Liver (tissue), 9 donors: ENCODE results near the gene AURKB. TPM values are rescaled to one million over a fixed set of nuclear protein-coding genes. Genes with fewer than 3 reads are reported as not detected.

Experiments
- DNase-seq: peaks from one replicate; pipeline ENCODE4 v3.0.0-alpha.2; 2017; ENCODE audit warnings: low spot score
- H3K27ac ChIP-seq, 2 donors: one replicate each; pipeline ENCODE4 v1.7.0; 2013; ENCODE audit warnings: inconsistent platforms in 2 of 2, low read length in 2 of 2, control low read depth in 1 of 2, low read depth in 1 of 2, mild to moderate bottlenecking in 1 of 2
- H3K27me3 ChIP-seq, 4 donors: one replicate each; pipeline versions ENCODE4 v1.6.1 to v1.7.0; 2013; ENCODE audit warnings: low read length in 3 of 4, inconsistent platforms in 1 of 4, mild to moderate bottlenecking in 1 of 4, moderate library complexity in 1 of 4; ENCODE audit not compliant: control insufficient read depth in 4 of 4, insufficient read depth in 4 of 4
- H3K36me3 ChIP-seq, 4 donors: one replicate each; pipeline versions ENCODE4 v1.6.1 to v1.7.0; 2013; ENCODE audit warnings: low read length in 3 of 4, mild to moderate bottlenecking in 3 of 4, low read depth in 1 of 4, moderate library complexity in 1 of 4; ENCODE audit not compliant: control insufficient read depth in 4 of 4, insufficient read depth in 3 of 4
- H3K4me1 ChIP-seq, 4 donors: one replicate each; pipeline versions ENCODE4 v1.6.1 to v1.7.0; 2013; ENCODE audit warnings: low read length in 3 of 4, mild to moderate bottlenecking in 3 of 4, moderate library complexity in 1 of 4; ENCODE audit not compliant: control insufficient read depth in 4 of 4, insufficient read depth in 4 of 4
- H3K4me3 ChIP-seq, 3 donors: one replicate each; pipeline versions ENCODE4 v1.6.1 to v1.7.0; 2013; ENCODE audit warnings: low read length in 3 of 3, control low read depth in 1 of 3, low read depth in 1 of 3, mild to moderate bottlenecking in 1 of 3
- H3K9ac ChIP-seq, 2 donors: one replicate each; pipeline ENCODE4 v1.7.0; 2013; ENCODE audit warnings: low read length in 2 of 2, mild to moderate bottlenecking in 2 of 2, moderate library complexity in 2 of 2, control low read depth in 1 of 2, low read depth in 1 of 2
- H3K9me3 ChIP-seq, 4 donors: one replicate each; pipeline versions ENCODE4 v1.6.1 to v1.7.0; 2013; ENCODE audit warnings: low read length in 3 of 4; ENCODE audit not compliant: control insufficient read depth in 4 of 4
- EGR1 ChIP-seq, 2 donors: IDR thresholded peaks; 2 replicates each; pipeline ENCODE4 v1.6.1; 2016 to 2018; ENCODE audit warnings: antibody characterized with exemption in 2 of 2, low read depth in 2 of 2
- FOXA1 ChIP-seq: IDR thresholded peaks from 2 replicates; pipeline ENCODE4 v1.6.1; 2016; ENCODE audit warnings: antibody characterized with exemption
- FOXA2 ChIP-seq: IDR thresholded peaks from 2 replicates; pipeline ENCODE4 v1.6.1; 2016; ENCODE audit warnings: antibody characterized with exemption
- GABPA ChIP-seq, 2 donors: IDR thresholded peaks in 1 of 2; conservative IDR thresholded peaks in 1 of 2; 2 replicates each; pipeline ENCODE4 v1.6.1; 2016; ENCODE audit warnings: antibody characterized with exemption in 2 of 2, mild to moderate bottlenecking in 1 of 2, moderate library complexity in 1 of 2
- HNF4A ChIP-seq, 2 donors: conservative IDR thresholded peaks; 2 replicates each; pipeline ENCODE4 v1.6.1; 2016; ENCODE audit warnings: antibody characterized with exemption in 2 of 2, mild to moderate bottlenecking in 2 of 2
- HNF4G ChIP-seq: IDR thresholded peaks from 2 replicates; pipeline ENCODE4 v1.6.1; 2016; ENCODE audit warnings: antibody characterized with exemption
- JUND ChIP-seq, 2 donors: IDR thresholded peaks; 2 replicates each; pipeline ENCODE4 v1.6.1; 2016; ENCODE audit warnings: antibody characterized with exemption in 2 of 2
- MAX ChIP-seq: IDR thresholded peaks from 2 replicates; pipeline ENCODE4 v1.6.1; 2016; ENCODE audit warnings: antibody characterized with exemption
- NR2F2 ChIP-seq: IDR thresholded peaks from 2 replicates; pipeline ENCODE4 v1.6.1; 2016; ENCODE audit warnings: antibody characterized with exemption
- RAD21 ChIP-seq, 2 donors: IDR thresholded peaks; 2 replicates each; pipeline ENCODE4 v1.6.1; 2016; ENCODE audit warnings: antibody characterized with exemption in 2 of 2, mild to moderate bottlenecking in 2 of 2
- REST ChIP-seq: IDR thresholded peaks from 2 replicates; pipeline ENCODE4 v1.6.1; 2016; ENCODE audit warnings: antibody characterized with exemption, mild to moderate bottlenecking
- RXRA ChIP-seq, 2 donors: IDR thresholded peaks; 2 replicates each; pipeline ENCODE4 v1.6.1; 2017 to 2018; ENCODE audit warnings: antibody characterized with exemption in 2 of 2, mild to moderate bottlenecking in 1 of 2
- SP1 ChIP-seq: IDR thresholded peaks from 2 replicates; pipeline ENCODE4 v1.6.1; 2018; ENCODE audit warnings: antibody characterized with exemption, mild to moderate bottlenecking
- TAF1 ChIP-seq: conservative IDR thresholded peaks from 2 replicates; pipeline ENCODE4 v1.6.1; 2016; ENCODE audit warnings: antibody characterized with exemption, mild to moderate bottlenecking
- YY1 ChIP-seq: IDR thresholded peaks from 2 replicates; pipeline ENCODE4 v1.6.1; 2016; ENCODE audit warnings: antibody characterized with exemption, mild to moderate bottlenecking
- WGBS: extraction: QIAGEN DNeasy Blood & Tissue Kit; methylation state at CpG from one replicate; pipeline ENCODE4 v1.1.7; 2013; 5-methylcytosine and 5-hydroxymethylcytosine counted together
- polyA plus RNA-seq, 2 donors: library from polyadenylated mRNA; stranded (reverse) in 1 of 2; unstranded in 1 of 2; fragments of 200-250 nt in 1 of 2; fragments of >200 nt in 1 of 2; fragmentation: Nextera tagmentation in 1 of 2; extraction: Ambion mirVana in 1 of 2; gene quantifications; one replicate each; pipeline versions ENCODE4 v1.2.1 to v1.2.3, GENCODE V29; 2013 to 2015
- total RNA-seq, 2 donors: library from RNA; depleted of rRNA; stranded (reverse); fragments of >200 nt; gene quantifications; one replicate each; pipeline ENCODE4 v1.2.3, GENCODE V29; 2014
- TF ChIP-seq, protein P1 (sequence below): IDR thresholded peaks from 2 replicates; pipeline ENCODE4 v1.6.1; 2016; ENCODE audit warnings: antibody characterized with exemption
- TF ChIP-seq, protein P2 (sequence below): IDR thresholded peaks from 2 replicates; pipeline ENCODE4 v1.6.1; 2016; ENCODE audit warnings: antibody characterized with exemption
- TF ChIP-seq, protein P3 (sequence below): fragments of 150-350 bp; IDR thresholded peaks from 2 replicates; pipeline ENCODE4 v1.5.1; 2017; ENCODE audit warnings: improper control_type of control experiment, low read depth, low read length; ENCODE audit not compliant: missing input control
- donor health status: healthy.
- donor health status: healthy.
- donor health status: healthy.
- donor health status: healthy.
- donor health status: healthy.

Gene AURKB
- total and polyA plus RNA-seq, 4 donors, result 0.42 to 25.9 (median 3.0) TPM

DNA sequence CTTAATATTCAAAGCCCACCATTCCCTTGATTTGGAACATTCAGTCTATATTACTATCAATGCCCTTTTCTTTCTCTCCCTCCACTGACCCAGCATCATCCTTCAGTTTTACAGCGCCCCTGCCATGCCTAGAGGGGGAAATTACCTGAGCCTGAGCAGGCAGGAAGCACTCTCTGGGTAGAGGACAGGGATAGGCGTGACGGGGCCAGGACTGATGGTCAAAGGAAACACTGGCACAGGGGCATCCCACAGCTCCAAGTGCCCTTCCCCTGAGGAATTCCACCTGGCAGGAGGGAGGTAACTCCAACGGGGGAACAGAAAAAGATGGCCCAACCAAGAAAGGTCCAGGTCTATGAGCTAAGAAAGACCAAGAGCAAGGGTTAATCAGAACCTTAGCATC is 27.5 kb upstream of the AURKB start:
- peaks cover 0 to 14% (median 11%) of the 10 kb centered on the region in 4 donors for H3K4me1 ChIP-seq
- peaks cover 5 to 45% (median 25%) of the 10 kb centered on the region in 4 donors for H3K36me3 ChIP-seq
- H3K27ac ChIP-seq, result peak overlapping the region; percentile 45 to 63
- no peak overlapping the region for H3K4me3 ChIP-seq
- no peaks in the 10 kb centered on the region for H3K9me3 ChIP-seq
- DNase-seq, result no peak
- TF ChIP-seq HNF4G (no peak), REST (no peak), MAX (no peak), YY1 (no peak), HNF4A (conservative IDR thresholded peaks at IDR 0.05) (no peak), SP1 (no peak), GABPA (IDR thresholded peaks at IDR 0.05 in 1 of 2, conservative IDR thresholded peaks at IDR 0.05 in 1 of 2) (no peak), JUND (IDR thresholded peaks at IDR 0.05) (no peak), FOXA2 (no peak), EGR1 (IDR thresholded peaks at IDR 0.05; ENCODE audit: low read depth in 2 of 2) (no peak), TAF1 (no peak), RAD21 (IDR thresholded peaks at IDR 0.05) (no peak), FOXA1 (no peak), RXRA (IDR thresholded peaks at IDR 0.05) (no peak)
- TF ChIP-seq, protein P1, sequence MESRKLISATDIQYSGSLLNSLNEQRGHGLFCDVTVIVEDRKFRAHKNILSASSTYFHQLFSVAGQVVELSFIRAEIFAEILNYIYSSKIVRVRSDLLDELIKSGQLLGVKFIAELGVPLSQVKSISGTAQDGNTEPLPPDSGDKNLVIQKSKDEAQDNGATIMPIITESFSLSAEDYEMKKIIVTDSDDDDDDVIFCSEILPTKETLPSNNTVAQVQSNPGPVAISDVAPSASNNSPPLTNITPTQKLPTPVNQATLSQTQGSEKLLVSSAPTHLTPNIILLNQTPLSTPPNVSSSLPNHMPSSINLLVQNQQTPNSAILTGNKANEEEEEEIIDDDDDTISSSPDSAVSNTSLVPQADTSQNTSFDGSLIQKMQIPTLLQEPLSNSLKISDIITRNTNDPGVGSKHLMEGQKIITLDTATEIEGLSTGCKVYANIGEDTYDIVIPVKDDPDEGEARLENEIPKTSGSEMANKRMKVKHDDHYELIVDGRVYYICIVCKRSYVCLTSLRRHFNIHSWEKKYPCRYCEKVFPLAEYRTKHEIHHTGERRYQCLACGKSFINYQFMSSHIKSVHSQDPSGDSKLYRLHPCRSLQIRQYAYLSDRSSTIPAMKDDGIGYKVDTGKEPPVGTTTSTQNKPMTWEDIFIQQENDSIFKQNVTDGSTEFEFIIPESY, result no peak
- TF ChIP-seq, protein P2, sequence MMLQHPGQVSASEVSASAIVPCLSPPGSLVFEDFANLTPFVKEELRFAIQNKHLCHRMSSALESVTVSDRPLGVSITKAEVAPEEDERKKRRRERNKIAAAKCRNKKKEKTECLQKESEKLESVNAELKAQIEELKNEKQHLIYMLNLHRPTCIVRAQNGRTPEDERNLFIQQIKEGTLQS, result no peak
- no peak overlapping the region for H3K9ac ChIP-seq
- H3K27me3 ChIP-seq, result no peaks in the 10 kb centered on the region
- 92% methylated on average over 4 of the region's 4 CpGs for WGBS

DNA sequence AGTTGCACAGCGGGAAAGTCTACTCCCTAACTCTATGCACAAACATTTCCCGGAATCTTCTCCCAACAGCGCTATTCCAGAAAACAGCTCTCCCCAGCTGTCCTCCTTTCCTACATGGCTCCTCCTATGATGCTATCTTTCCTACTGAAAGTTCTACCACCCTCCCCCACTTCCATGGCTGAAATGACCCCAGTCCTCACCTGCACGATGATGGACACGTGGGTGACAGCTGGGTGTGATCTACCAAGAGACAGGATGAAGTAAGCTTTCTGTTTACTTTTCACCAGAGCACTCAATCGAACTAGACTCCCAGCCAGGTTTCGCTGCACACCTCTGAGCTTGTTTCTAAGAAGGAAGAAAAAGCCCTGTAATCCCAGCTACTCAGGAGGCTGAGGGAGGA is 26.8 kb upstream of the AURKB start:
- peaks cover 5 to 52% (median 30%) of the 10 kb centered on the region in 4 donors for H3K36me3 ChIP-seq
- no peaks in the 10 kb centered on the region for H3K9me3 ChIP-seq
- peak; percentile 47 for DNase-seq
- peak; percentile 82 for TF ChIP-seq SP1
- TF ChIP-seq, protein P3, sequence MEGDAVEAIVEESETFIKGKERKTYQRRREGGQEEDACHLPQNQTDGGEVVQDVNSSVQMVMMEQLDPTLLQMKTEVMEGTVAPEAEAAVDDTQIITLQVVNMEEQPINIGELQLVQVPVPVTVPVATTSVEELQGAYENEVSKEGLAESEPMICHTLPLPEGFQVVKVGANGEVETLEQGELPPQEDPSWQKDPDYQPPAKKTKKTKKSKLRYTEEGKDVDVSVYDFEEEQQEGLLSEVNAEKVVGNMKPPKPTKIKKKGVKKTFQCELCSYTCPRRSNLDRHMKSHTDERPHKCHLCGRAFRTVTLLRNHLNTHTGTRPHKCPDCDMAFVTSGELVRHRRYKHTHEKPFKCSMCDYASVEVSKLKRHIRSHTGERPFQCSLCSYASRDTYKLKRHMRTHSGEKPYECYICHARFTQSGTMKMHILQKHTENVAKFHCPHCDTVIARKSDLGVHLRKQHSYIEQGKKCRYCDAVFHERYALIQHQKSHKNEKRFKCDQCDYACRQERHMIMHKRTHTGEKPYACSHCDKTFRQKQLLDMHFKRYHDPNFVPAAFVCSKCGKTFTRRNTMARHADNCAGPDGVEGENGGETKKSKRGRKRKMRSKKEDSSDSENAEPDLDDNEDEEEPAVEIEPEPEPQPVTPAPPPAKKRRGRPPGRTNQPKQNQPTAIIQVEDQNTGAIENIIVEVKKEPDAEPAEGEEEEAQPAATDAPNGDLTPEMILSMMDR, result no peak
- TF ChIP-seq, protein P1, result no peak
- peak; percentile 22 for TF ChIP-seq NR2F2
- TF ChIP-seq FOXA2, result peak; percentile 93
- peak; percentile 76 to 87 for TF ChIP-seq HNF4A (conservative IDR thresholded peaks at IDR 0.05)
- peak; percentile 93 to 96 for TF ChIP-seq RXRA (IDR thresholded peaks at IDR 0.05)
- peak; percentile 37 for TF ChIP-seq REST
- peak; percentile 85 to 94 for TF ChIP-seq EGR1 (IDR thresholded peaks at IDR 0.05; ENCODE audit: low read depth in 2 of 2)
- TF ChIP-seq YY1, result peak; percentile 95
- TF ChIP-seq, protein P2, result peak; percentile 95

More for the DNA sequence above, 26.8 kb upstream of the AURKB start:
- peaks cover 0 to 14% (median 11%) of the 10 kb centered on the region in 4 donors for H3K4me1 ChIP-seq
- peak overlapping the region; percentile 60 to 63 for H3K27ac ChIP-seq
- no peak overlapping the region for H3K4me3 ChIP-seq
- 36% methylated on average over 7 of the region's 7 CpGs for WGBS
- H3K9ac ChIP-seq, result peak overlapping the region in 1 of 2 donors; percentile 68
- H3K27me3 ChIP-seq, result no peaks in the 10 kb centered on the region
